Osteoblast (primary cell): ENCODE measurements around the gene GRB7. TPM values are rescaled to one million over a fixed set of nuclear protein-coding genes. Genes with fewer than 3 reads are reported as not detected.

Experiments used
- DNase-seq: peaks from one replicate; pipeline ENCODE4 v3.0.0; 2011; ENCODE audit warnings: low spot score, mixed read lengths; ENCODE audit not compliant: insufficient read length; ENCODE audit errors: missing footprints
- H2AFZ ChIP-seq: 2 replicates; pipeline ENCODE4 v1.6.0; 2011; ENCODE audit warnings: mild to moderate bottlenecking, low read length
- H3K27ac ChIP-seq: 2 replicates; pipeline ENCODE4 v1.5.1; 2011; ENCODE audit warnings: mild to moderate bottlenecking, low read depth, low read length, moderate library complexity
- H3K27me3 ChIP-seq: 2 replicates; pipeline ENCODE4 v1.6.0; 2012; ENCODE audit warnings: mild to moderate bottlenecking, control low read depth, inconsistent platforms, low read length, moderate library complexity; ENCODE audit not compliant: insufficient read depth
- H3K36me3 ChIP-seq: 2 replicates; pipeline ENCODE4 v1.5.1; 2011; ENCODE audit warnings: mild to moderate bottlenecking, low read length, control low read depth, moderate library complexity; ENCODE audit not compliant: insufficient read depth
- H3K4me1 ChIP-seq: 2 replicates; pipeline ENCODE4 v1.5.1; 2011; ENCODE audit warnings: mild to moderate bottlenecking, low read length, control low read depth, moderate library complexity; ENCODE audit not compliant: insufficient read depth
- H3K4me2 ChIP-seq: 2 replicates; pipeline ENCODE4 v1.6.0; 2011; ENCODE audit warnings: mild to moderate bottlenecking, low read length; ENCODE audit not compliant: insufficient read depth
- H3K4me3 ChIP-seq: fragments of 200-600 bp; sonication (generic); 3 replicates; pipeline ENCODE4 v1.5.1; 2012; ENCODE audit warnings: mild to moderate bottlenecking, low read length, inconsistent platforms; ENCODE audit not compliant: insufficient read depth
- H3K79me2 ChIP-seq: 2 replicates; pipeline ENCODE4 v1.6.0; 2012; ENCODE audit warnings: mild to moderate bottlenecking, low read length, control low read depth, inconsistent platforms; ENCODE audit not compliant: insufficient read depth
- H3K9me3 ChIP-seq: 2 replicates; pipeline ENCODE4 v1.5.1; 2011; ENCODE audit warnings: low read depth, low read length, control low read depth
- H4K20me1 ChIP-seq: 2 replicates; pipeline ENCODE4 v1.6.0; 2012; ENCODE audit warnings: mild to moderate bottlenecking, low read length, control low read depth; ENCODE audit not compliant: insufficient read depth
- small RNA-seq: library from RNA; depleted of rRNA; stranded (forward); fragments of <200 nt; gene quantifications from one replicate; pipeline ENCODE3, GENCODE V24; 2012
- total RNA-seq: library from RNA; depleted of rRNA; stranded (reverse); fragments of >200 nt; gene quantifications from 2 replicates; pipeline ENCODE4 v1.2.3, GENCODE V29; 2012
- TF ChIP-seq, protein P1 (sequence below): IDR thresholded peaks from 2 replicates; pipeline ENCODE4 v1.5.1; 2011; ENCODE audit warnings: mild to moderate bottlenecking, low read depth, low read length, moderate library complexity; ENCODE audit errors: extremely low read depth

GRB7 gene
- total RNA-seq, 1 donor = under 0.01 TPM

DNA sequence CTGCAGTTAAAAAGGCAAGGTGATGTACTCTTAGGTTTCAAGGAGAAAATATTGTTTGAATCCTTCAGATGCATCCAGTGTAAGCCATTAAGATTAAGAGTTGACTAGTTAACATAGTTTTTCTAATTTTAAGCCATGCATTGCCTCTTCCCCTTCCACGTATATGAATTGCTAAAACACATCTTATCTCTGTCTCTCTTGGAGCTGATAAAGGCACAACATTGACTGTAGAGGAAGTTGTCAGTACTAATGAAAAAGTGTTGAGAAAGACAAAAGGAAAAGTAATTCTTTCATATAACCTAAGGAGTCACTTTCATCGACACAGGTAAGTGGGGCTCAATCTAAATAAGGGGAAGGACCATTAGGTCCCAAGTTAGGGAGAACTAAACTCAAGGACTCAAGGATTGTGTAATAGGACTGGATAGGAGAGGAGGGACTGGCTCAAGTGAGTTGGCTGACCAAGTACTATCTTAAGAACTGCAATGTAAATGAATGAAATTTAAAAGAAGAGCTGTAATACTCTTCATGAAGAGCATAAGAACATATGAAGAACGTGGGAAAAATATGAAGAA is 55.6 kb downstream of the GRB7 start:
- no peaks in the 10 kb centered on the region for H4K20me1 ChIP-seq

DNA sequence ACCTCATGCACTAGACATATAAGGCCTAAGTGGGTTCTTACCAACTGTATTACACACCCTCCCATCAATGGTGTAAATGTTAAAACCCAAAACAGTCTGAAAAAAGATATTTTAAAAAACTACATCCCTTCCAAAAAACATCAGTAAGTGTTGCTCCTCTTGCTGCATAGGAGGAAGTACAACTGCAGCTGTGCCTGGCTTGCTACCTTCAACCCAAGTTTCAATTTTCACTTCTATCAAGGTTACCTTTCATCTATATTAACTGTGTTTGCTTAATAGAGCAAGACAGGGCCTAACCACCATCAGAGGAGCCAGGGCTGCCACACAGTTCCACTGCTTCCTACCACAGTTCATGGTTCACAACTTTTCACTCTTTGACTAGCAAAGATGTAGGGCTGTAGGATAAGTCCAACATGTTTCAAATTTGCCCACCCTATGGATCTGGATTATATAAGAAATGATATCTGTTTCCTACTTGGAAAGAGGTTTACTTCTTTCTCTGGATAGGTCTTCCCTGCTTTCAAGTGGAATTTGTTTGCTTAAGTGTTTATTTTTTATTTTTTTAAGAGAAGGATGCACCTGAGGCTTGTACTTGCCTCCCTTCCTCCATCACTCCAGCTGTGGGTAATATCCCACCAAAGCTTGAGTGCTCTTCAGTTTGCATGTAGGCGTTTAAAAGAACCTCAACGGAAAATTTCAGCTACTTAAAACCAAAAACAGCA is 56.7 kb downstream of the GRB7 start:
- Histone ChIP-seq H2AFZ (no peak overlapping the region), H3K27ac (no peak overlapping the region), H4K20me1 (no peaks in the 10 kb centered on the region), H3K79me2 (no peaks in the 10 kb centered on the region), H3K4me1 (no peaks in the 10 kb centered on the region), H3K4me3 (no peak overlapping the region), H3K9me3 (no peaks in the 10 kb centered on the region), H3K36me3 (no peaks in the 10 kb centered on the region), H3K4me2 (no peak overlapping the region), H3K27me3 (peaks cover 48% of the 10 kb centered on the region)
- TF ChIP-seq, protein P1, sequence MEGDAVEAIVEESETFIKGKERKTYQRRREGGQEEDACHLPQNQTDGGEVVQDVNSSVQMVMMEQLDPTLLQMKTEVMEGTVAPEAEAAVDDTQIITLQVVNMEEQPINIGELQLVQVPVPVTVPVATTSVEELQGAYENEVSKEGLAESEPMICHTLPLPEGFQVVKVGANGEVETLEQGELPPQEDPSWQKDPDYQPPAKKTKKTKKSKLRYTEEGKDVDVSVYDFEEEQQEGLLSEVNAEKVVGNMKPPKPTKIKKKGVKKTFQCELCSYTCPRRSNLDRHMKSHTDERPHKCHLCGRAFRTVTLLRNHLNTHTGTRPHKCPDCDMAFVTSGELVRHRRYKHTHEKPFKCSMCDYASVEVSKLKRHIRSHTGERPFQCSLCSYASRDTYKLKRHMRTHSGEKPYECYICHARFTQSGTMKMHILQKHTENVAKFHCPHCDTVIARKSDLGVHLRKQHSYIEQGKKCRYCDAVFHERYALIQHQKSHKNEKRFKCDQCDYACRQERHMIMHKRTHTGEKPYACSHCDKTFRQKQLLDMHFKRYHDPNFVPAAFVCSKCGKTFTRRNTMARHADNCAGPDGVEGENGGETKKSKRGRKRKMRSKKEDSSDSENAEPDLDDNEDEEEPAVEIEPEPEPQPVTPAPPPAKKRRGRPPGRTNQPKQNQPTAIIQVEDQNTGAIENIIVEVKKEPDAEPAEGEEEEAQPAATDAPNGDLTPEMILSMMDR = no peak
- no peak for DNase-seq

More for the DNA sequence above, 55.6 kb downstream of the GRB7 start:
- Histone ChIP-seq H3K79me2 (no peaks in the 10 kb centered on the region), H3K9me3 (no peaks in the 10 kb centered on the region), H3K27me3 (peaks cover 48% of the 10 kb centered on the region), H3K4me3 (no peak overlapping the region), H3K4me1 (no peaks in the 10 kb centered on the region), H3K4me2 (no peak overlapping the region), H3K27ac (no peak overlapping the region), H2AFZ (no peak overlapping the region), H3K36me3 (no peaks in the 10 kb centered on the region)
- TF ChIP-seq, protein P1 = no peak
- no peak for DNase-seq

Small RNAs within 50 kb of the gene (small RNA-seq; reads per million reads assigned to genes)
- gene MIR4728 = not detected

Other genes starting within 250 kb of the GRB7 start
- not detected in 2 replicates for gene NEUROD2, start 130.0 kb upstream of the GRB7 start, total RNA-seq
- not detected in 2 replicates for gene PPP1R1B, start 111.0 kb upstream of the GRB7 start, total RNA-seq
- 31.5 and 35.8 TPM in 2 replicates for gene STARD3, start 100.8 kb upstream of the GRB7 start, total RNA-seq
- gene TCAP, start 72.6 kb upstream of the GRB7 start, total RNA-seq = 0.29 and 0.36 TPM in 2 replicates
- gene PNMT, start 69.5 kb upstream of the GRB7 start, total RNA-seq = not detected in 2 replicates
- gene PGAP3, start 49.9 kb upstream of the GRB7 start, total RNA-seq = 10.3 and 10.9 TPM in 2 replicates
- gene ERBB2, start 37.9 kb upstream of the GRB7 start, total RNA-seq = 40.4 and 44.2 TPM in 2 replicates
- gene MIEN1, start 7.4 kb upstream of the GRB7 start, total RNA-seq = 14.8 and 16.5 TPM in 2 replicates
- gene IKZF3, start 126.4 kb downstream of the GRB7 start, total RNA-seq = not detected in 2 replicates
- gene ZPBP2, start 130.3 kb downstream of the GRB7 start, total RNA-seq = not detected in 2 replicates
- gene GSDMB, start 180.7 kb downstream of the GRB7 start, total RNA-seq = 5.3 and 5.8 TPM in 2 replicates
- gene ORMDL3, start 189.7 kb downstream of the GRB7 start, total RNA-seq = 39.8 and 46.6 TPM in 2 replicates
- gene LRRC3C, start 189.8 kb downstream of the GRB7 start, total RNA-seq = not detected in 2 replicates
- gene GSDMA, start 225.1 kb downstream of the GRB7 start, total RNA-seq = under 0.01 TPM in 1 of 2 replicates, not detected in the other
- 94.8 and 99.3 TPM in 2 replicates for gene PSMD3, start 242.9 kb downstream of the GRB7 start, total RNA-seq